H9 (cell line): ENCODE measurements around the gene PTGFR. TPM values are rescaled to one million over a fixed set of nuclear protein-coding genes. Genes with fewer than 3 reads are reported as not detected.

Experiments
- DNase-seq: peaks from one replicate; pipeline ENCODE4 v3.0.0-alpha.2; 2017
- H2AFZ ChIP-seq: one replicate; pipeline ENCODE4 v1.6.1; 2013; ENCODE audit warnings: mild to moderate bottlenecking, low read length, control low read depth, moderate library complexity
- H2AK5ac ChIP-seq: 2 replicates; pipeline ENCODE4 v1.6.1; 2013; ENCODE audit warnings: low read length, control low read depth, mixed read lengths; ENCODE audit not compliant: insufficient read length
- H2BK120ac ChIP-seq: one replicate; pipeline ENCODE4 v1.6.1; 2013; ENCODE audit warnings: low read depth, mild to moderate bottlenecking, low read length, control low read depth, inconsistent platforms; ENCODE audit not compliant: poor library complexity, severe bottlenecking
- H2BK12ac ChIP-seq: 2 replicates; pipeline ENCODE4 v1.6.1; 2013; ENCODE audit warnings: low read length, control low read depth, mixed read lengths, low read depth; ENCODE audit not compliant: insufficient read length
- H2BK15ac ChIP-seq: 2 replicates; pipeline ENCODE4 v1.6.1; 2013; ENCODE audit warnings: low read depth, low read length, control low read depth
- H2BK20ac ChIP-seq: one replicate; pipeline ENCODE4 v1.6.1; 2013; ENCODE audit warnings: low read depth, mild to moderate bottlenecking, low read length, control low read depth, inconsistent platforms; ENCODE audit not compliant: poor library complexity, severe bottlenecking
- H2BK5ac ChIP-seq: 2 replicates; pipeline ENCODE4 v1.6.1; 2013; ENCODE audit warnings: low read length, control low read depth, mixed read lengths; ENCODE audit not compliant: insufficient read length
- H3K14ac ChIP-seq: 2 replicates; pipeline ENCODE4 v1.6.1; 2013; ENCODE audit warnings: low read length, control low read depth; ENCODE audit not compliant: insufficient read depth
- H3K18ac ChIP-seq: 2 replicates; pipeline ENCODE4 v1.6.1; 2013; ENCODE audit warnings: low read depth, mild to moderate bottlenecking, mixed read lengths, low read length, control low read depth; ENCODE audit not compliant: insufficient read length
- H3K23ac ChIP-seq: 2 replicates; pipeline ENCODE4 v1.6.1; 2013; ENCODE audit warnings: low read length, control low read depth, mixed read lengths, low read depth; ENCODE audit not compliant: insufficient read length
- H3K23me2 ChIP-seq: 2 replicates; pipeline ENCODE4 v1.6.1; 2013; ENCODE audit warnings: low read depth, mild to moderate bottlenecking, mixed read lengths, low read length, control low read depth; ENCODE audit not compliant: insufficient read length, poor library complexity, severe bottlenecking
- H3K27ac ChIP-seq: 2 replicates; pipeline ENCODE4 v1.5.1; 2013; ENCODE audit warnings: low read length, control low read depth, mixed read lengths, low read depth; ENCODE audit not compliant: insufficient read length
- H3K27me3 ChIP-seq: 2 replicates; pipeline ENCODE4 v1.6.1; 2013; ENCODE audit warnings: low read length, control low read depth, inconsistent platforms; ENCODE audit not compliant: insufficient read depth
- H3K4ac ChIP-seq: 2 replicates; pipeline ENCODE4 v1.6.1; 2013; ENCODE audit warnings: low read depth, mild to moderate bottlenecking, control low read depth, inconsistent platforms, low read length, moderate library complexity
- H3K4me1 ChIP-seq: 2 replicates; pipeline ENCODE4 v1.6.1; 2013; ENCODE audit warnings: low read length, control low read depth, inconsistent platforms; ENCODE audit not compliant: insufficient read depth
- H3K4me2 ChIP-seq: 2 replicates; pipeline ENCODE4 v1.6.1; 2013; ENCODE audit warnings: low read length, control low read depth, mixed read lengths; ENCODE audit not compliant: insufficient read length, insufficient read depth
- H3K56ac ChIP-seq: 2 replicates; pipeline ENCODE4 v1.6.1; 2013; ENCODE audit warnings: low read depth, mild to moderate bottlenecking, mixed read lengths, low read length, control low read depth; ENCODE audit not compliant: insufficient read length
- H3K79me1 ChIP-seq: 2 replicates; pipeline ENCODE4 v1.6.1; 2013; ENCODE audit warnings: low read depth, mild to moderate bottlenecking, moderate library complexity, low read length, control low read depth, inconsistent platforms; ENCODE audit not compliant: insufficient read depth, poor library complexity, severe bottlenecking
- H3K79me2 ChIP-seq: 2 replicates; pipeline ENCODE4 v1.6.1; 2013; ENCODE audit warnings: low read length, control low read depth, inconsistent platforms; ENCODE audit not compliant: insufficient read depth
- H3K9ac ChIP-seq: 2 replicates; pipeline ENCODE4 v1.6.1; 2013; ENCODE audit warnings: low read length, control low read depth, mixed read lengths; ENCODE audit not compliant: insufficient read length; ENCODE audit errors: extremely low read depth
- H3K9me3 ChIP-seq: one replicate; pipeline ENCODE4 v1.6.1; 2013; ENCODE audit warnings: low read depth, low read length, inconsistent platforms; ENCODE audit not compliant: control insufficient read depth
- H3T11ph ChIP-seq: one replicate; pipeline ENCODE4 v1.6.1; 2013; ENCODE audit warnings: mild to moderate bottlenecking, low read length, control low read depth, inconsistent platforms
- H4K20me1 ChIP-seq: one replicate; pipeline ENCODE4 v1.6.1; 2013; ENCODE audit not compliant: control insufficient read depth, insufficient read length, insufficient read depth
- H4K5ac ChIP-seq: 2 replicates; pipeline ENCODE4 v1.6.1; 2013; ENCODE audit warnings: low read depth, mild to moderate bottlenecking, mixed read lengths, low read length, control low read depth; ENCODE audit not compliant: insufficient read length
- H4K8ac ChIP-seq: replicated peaks from 2 replicates; pipeline ENCODE4 v1.6.1; 2013; ENCODE audit warnings: low read length, control low read depth, mixed read lengths, low read depth; ENCODE audit not compliant: insufficient read length
- H4K91ac ChIP-seq: 2 replicates; pipeline ENCODE4 v1.6.1; 2013; ENCODE audit warnings: low read depth, mild to moderate bottlenecking, moderate library complexity, mixed read lengths, low read length, control low read depth; ENCODE audit not compliant: insufficient read length
- H3K27ac Mint-ChIP-seq, 3 experiments: 2 replicates in 2 of 3; 3 replicates in 1 of 3; pipeline ENCODE4 v1.8.0; 2020 to 2021; ENCODE audit warnings: mixed read lengths in 3 of 3, mild to moderate bottlenecking in 1 of 3, moderate library complexity in 1 of 3
- H3K27me3 Mint-ChIP-seq: 2 replicates; pipeline ENCODE4 v1.8.0; 2021; ENCODE audit warnings: low read depth, mild to moderate bottlenecking, moderate library complexity, mixed read lengths
- H3K36me3 Mint-ChIP-seq, 3 experiments: 2 replicates in 2 of 3; 3 replicates in 1 of 3; pipeline ENCODE4 v1.8.0; 2020 to 2021; ENCODE audit warnings: low read depth in 3 of 3, mixed read lengths in 3 of 3; ENCODE audit not compliant: insufficient read depth in 1 of 3
- H3K4me1 Mint-ChIP-seq, 2 experiments: 2 replicates each; pipeline ENCODE4 v1.8.0; 2020; ENCODE audit warnings: mixed read lengths in 2 of 2
- H3K4me3 Mint-ChIP-seq, 2 experiments: 2 replicates in 1 of 2; 3 replicates in 1 of 2; pipeline ENCODE4 v1.8.0; 2020 to 2021; ENCODE audit warnings: mild to moderate bottlenecking in 2 of 2, mixed read lengths in 2 of 2, moderate library complexity in 1 of 2
- H3K9me3 Mint-ChIP-seq, 2 experiments: 2 replicates in 1 of 2; 3 replicates in 1 of 2; pipeline ENCODE4 v1.8.0; 2020; ENCODE audit warnings: mild to moderate bottlenecking in 2 of 2, mixed read lengths in 2 of 2, moderate library complexity in 1 of 2
- WGBS: extraction: QIAGEN DNeasy Blood & Tissue Kit; methylation state at CpG from one replicate; pipeline ENCODE4 v1.1.7; 2013; ENCODE audit warnings: missing lambda C conversion rate, low lambda C conversion rate, mixed read lengths; ENCODE audit not compliant: insufficient read length; ENCODE audit errors: extremely low coverage; 5-methylcytosine and 5-hydroxymethylcytosine counted together
- total RNA-seq: library from RNA; stranded (reverse); gene quantifications from 2 replicates; pipeline ENCODE4 v1.2.1, GENCODE V29; 2021
- TF ChIP-seq, protein P1 (sequence below): fragments of 200-600 bp; sonication (generic); conservative IDR thresholded peaks from 3 replicates; pipeline ENCODE4 v1.8.0; 2021; ENCODE audit warnings: antibody characterized with exemption, mild to moderate bottlenecking

The PTGFR gene
- total RNA-seq, 1 experiment from 2014 or later = not detected

DNA sequence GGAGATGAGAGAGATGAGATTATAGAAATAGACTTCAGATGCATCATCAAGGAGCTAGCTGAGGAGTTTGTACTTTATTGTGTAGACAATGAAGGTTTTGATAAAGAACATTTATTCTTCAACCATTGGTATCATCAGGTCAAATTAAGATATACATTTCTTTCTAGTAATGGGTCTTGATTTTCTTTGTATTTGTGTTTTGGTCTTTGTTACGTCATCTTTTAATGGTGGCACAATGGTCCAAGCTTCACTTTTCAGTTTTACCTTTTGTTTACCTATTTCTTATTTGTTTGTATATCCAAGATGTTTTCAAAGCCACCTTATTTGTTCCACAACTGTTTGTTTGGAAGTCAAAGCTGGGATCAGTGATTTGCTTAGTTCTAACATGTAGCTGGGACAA, 44.5 kb downstream of the PTGFR start:
- Histone ChIP-seq H2BK12ac (no peak overlapping the region), H3K14ac (no peak overlapping the region), H3K79me2 (no peaks in the 10 kb centered on the region), H3K23me2 (no peaks in the 10 kb centered on the region), H4K91ac (no peak overlapping the region), H3K4ac (no peak overlapping the region), H3K9ac (no peak overlapping the region), H3T11ph (no peak overlapping the region), H4K8ac (no peak overlapping the region), H3K27me3 (no peaks in the 10 kb centered on the region), H3K4me1 (no peaks in the 10 kb centered on the region), H3K9me3 (no peaks in the 10 kb centered on the region), H2BK15ac (no peak overlapping the region), H2AFZ (no peak overlapping the region), H4K20me1 (no peaks in the 10 kb centered on the region), H3K79me1 (no peaks in the 10 kb centered on the region), H2BK20ac (no peak overlapping the region), H3K4me2 (no peak overlapping the region), H2BK5ac (no peak overlapping the region), H3K27ac (no peak overlapping the region), H3K23ac (no peak overlapping the region), H4K5ac (no peak overlapping the region), H3K56ac (no peak overlapping the region), H3K18ac (no peak overlapping the region), H2BK120ac (no peak overlapping the region), H2AK5ac (no peak overlapping the region)
- Mint-ChIP-seq H3K4me3 (no peak overlapping the region), H3K4me1 (no peaks in the 10 kb centered on the region), H3K27ac (no peak overlapping the region), H3K27me3 (no peaks in the 10 kb centered on the region; the same call in 1 of the 2 replicates), H3K36me3 (no peaks in the 10 kb centered on the region), H3K9me3 (no peaks in the 10 kb centered on the region)
- WGBS = no CpG with 5 or more reads among the region's 1 CpG
- no peak for DNase-seq
- TF ChIP-seq, protein P1, sequence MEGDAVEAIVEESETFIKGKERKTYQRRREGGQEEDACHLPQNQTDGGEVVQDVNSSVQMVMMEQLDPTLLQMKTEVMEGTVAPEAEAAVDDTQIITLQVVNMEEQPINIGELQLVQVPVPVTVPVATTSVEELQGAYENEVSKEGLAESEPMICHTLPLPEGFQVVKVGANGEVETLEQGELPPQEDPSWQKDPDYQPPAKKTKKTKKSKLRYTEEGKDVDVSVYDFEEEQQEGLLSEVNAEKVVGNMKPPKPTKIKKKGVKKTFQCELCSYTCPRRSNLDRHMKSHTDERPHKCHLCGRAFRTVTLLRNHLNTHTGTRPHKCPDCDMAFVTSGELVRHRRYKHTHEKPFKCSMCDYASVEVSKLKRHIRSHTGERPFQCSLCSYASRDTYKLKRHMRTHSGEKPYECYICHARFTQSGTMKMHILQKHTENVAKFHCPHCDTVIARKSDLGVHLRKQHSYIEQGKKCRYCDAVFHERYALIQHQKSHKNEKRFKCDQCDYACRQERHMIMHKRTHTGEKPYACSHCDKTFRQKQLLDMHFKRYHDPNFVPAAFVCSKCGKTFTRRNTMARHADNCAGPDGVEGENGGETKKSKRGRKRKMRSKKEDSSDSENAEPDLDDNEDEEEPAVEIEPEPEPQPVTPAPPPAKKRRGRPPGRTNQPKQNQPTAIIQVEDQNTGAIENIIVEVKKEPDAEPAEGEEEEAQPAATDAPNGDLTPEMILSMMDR = no peak
